HK-2 (cell line): Measurements from ENCODE around the gene NTM.
A peak's percentile ranks its signal among the peaks of the same experiment; 100 is the strongest.

Experiments
- DNase-seq: peaks from one replicate; pipeline ENCODE4 v3.0.0-alpha.2; 2018; ENCODE audit not compliant: unreplicated experiment

Gene NTM

GRCh38 chr11:131687291-131688047, 317.1 kb downstream of the NTM start:
- DNase-seq: no peak

- DNase-seq: peak; percentile 21
Measured at GRCh38 chr11:131688048-131688693, 317.8 kb downstream of the NTM start.

GRCh38 chr11:131689049-131689925, 318.9 kb downstream of the NTM start:
- no peak for DNase-seq

GRCh38 chr11:131690362-131690761, 319.9 kb downstream of the NTM start:
- no peak for DNase-seq

- DNase-seq: no peak
Measured at GRCh38 chr11:131690776-131691175, 320.4 kb downstream of the NTM start.

GRCh38 chr11:131691181-131692041, 321.0 kb downstream of the NTM start:
- DNase-seq: no peak

- DNase-seq: no peak
Measured at GRCh38 chr11:131692151-131692550, 321.7 kb downstream of the NTM start.

GRCh38 chr11:131692961-131693360, 322.5 kb downstream of the NTM start:
- no peak for DNase-seq

- DNase-seq: no peak
Measured at GRCh38 chr11:131693756-131694155, 323.3 kb downstream of the NTM start.

GRCh38 chr11:131694526-131695424, 324.4 kb downstream of the NTM start:
- peak; percentile 66 for DNase-seq

GRCh38 chr11:131695889-131696429, 325.5 kb downstream of the NTM start:
- no peak for DNase-seq

GRCh38 chr11:131696690-131697089, 326.3 kb downstream of the NTM start:
- DNase-seq: no peak

GRCh38 chr11:131703311-131703710, 332.9 kb downstream of the NTM start:
- no peak for DNase-seq

- no peak for DNase-seq
Measured at GRCh38 chr11:131704682-131705081, 334.3 kb downstream of the NTM start.

- DNase-seq: no peak
Measured at GRCh38 chr11:131710511-131710910, 340.1 kb downstream of the NTM start.

GRCh38 chr11:131712897-131713296, 342.5 kb downstream of the NTM start:
- DNase-seq: no peak

- no peak for DNase-seq
Measured at GRCh38 chr11:131713529-131714134, 343.2 kb downstream of the NTM start.

GRCh38 chr11:131717616-131718015, 347.2 kb downstream of the NTM start:
- DNase-seq: no peak

GRCh38 chr11:131723088-131723487, 352.7 kb downstream of the NTM start:
- DNase-seq: no peak
